Stimulated activated memory B cell treated with anti-CD40 and anti-IgM and Interleukin-4, amounts not matched to agents 10 μg/mL and 1 μg/mL and 100 μg/mL, for 72 hours (primary cell): ENCODE results near the gene GAS2L2.

Source experiments
- ATAC-seq: fragments of 150-1000 bp; cut with Tn5 transposase; 2 replicates; pipeline ENCODE4 v1.10.0; 2021
- H3K27ac Mint-ChIP-seq: one replicate; pipeline ENCODE4 v1.8.0; 2022; ENCODE audit warnings: mild to moderate bottlenecking, mixed read lengths
- H3K27me3 Mint-ChIP-seq: one replicate; pipeline ENCODE4 v1.8.0; 2022; ENCODE audit warnings: mixed read lengths
- H3K36me3 Mint-ChIP-seq: one replicate; pipeline ENCODE4 v1.8.0; 2022; ENCODE audit warnings: mixed read lengths
- H3K4me1 Mint-ChIP-seq: one replicate; pipeline ENCODE4 v1.8.0; 2022; ENCODE audit warnings: mixed read lengths
- H3K4me3 Mint-ChIP-seq: one replicate; pipeline ENCODE4 v1.8.0; 2022; ENCODE audit warnings: mild to moderate bottlenecking, moderate library complexity, mixed read lengths
- H3K9me3 Mint-ChIP-seq: one replicate; pipeline ENCODE4 v1.8.0; 2022; ENCODE audit warnings: mixed read lengths

GAS2L2 gene

GRCh38 chr17:35780950-35781349 is 27.9 kb upstream of the GAS2L2 start:
- Mint-ChIP-seq H3K27me3 (peaks cover 33% of the 10 kb centered on the region), H3K27ac (no peak overlapping the region), H3K9me3 (no peaks in the 10 kb centered on the region), H3K4me3 (no peak overlapping the region), H3K4me1 (no peaks in the 10 kb centered on the region), H3K36me3 (no peaks in the 10 kb centered on the region)
- ATAC-seq, result no peak

- Mint-ChIP-seq H3K27me3 (peaks cover 55% of the 10 kb centered on the region), H3K4me3 (no peak overlapping the region), H3K9me3 (no peaks in the 10 kb centered on the region), H3K27ac (no peak overlapping the region), H3K4me1 (no peaks in the 10 kb centered on the region), H3K36me3 (no peaks in the 10 kb centered on the region)
- no peak for ATAC-seq
Observed at GRCh38 chr17:35778641-35779196, 25.7 kb upstream of the GAS2L2 start.

GRCh38 chr17:35775583-35775982 is 22.5 kb upstream of the GAS2L2 start:
- Mint-ChIP-seq H3K27me3 (peaks cover 57% of the 10 kb centered on the region), H3K36me3 (no peaks in the 10 kb centered on the region), H3K4me1 (no peaks in the 10 kb centered on the region), H3K4me3 (no peak overlapping the region), H3K27ac (no peak overlapping the region), H3K9me3 (no peaks in the 10 kb centered on the region)
- no peak for ATAC-seq

- Mint-ChIP-seq H3K27ac (no peak overlapping the region), H3K9me3 (no peaks in the 10 kb centered on the region), H3K4me1 (no peaks in the 10 kb centered on the region), H3K36me3 (no peaks in the 10 kb centered on the region), H3K4me3 (no peak overlapping the region), H3K27me3 (peaks cover 56% of the 10 kb centered on the region)
- no peak for ATAC-seq
Observed at GRCh38 chr17:35775039-35775438, 22.0 kb upstream of the GAS2L2 start.

- Mint-ChIP-seq H3K27me3 (peaks cover 59% of the 10 kb centered on the region), H3K27ac (no peak overlapping the region), H3K4me3 (no peak overlapping the region), H3K4me1 (no peaks in the 10 kb centered on the region), H3K9me3 (no peaks in the 10 kb centered on the region), H3K36me3 (no peaks in the 10 kb centered on the region)
- ATAC-seq, result no peak
Observed at GRCh38 chr17:35774499-35774898, 21.5 kb upstream of the GAS2L2 start.

- Mint-ChIP-seq H3K4me1 (no peaks in the 10 kb centered on the region), H3K4me3 (no peak overlapping the region), H3K36me3 (no peaks in the 10 kb centered on the region), H3K27me3 (peaks cover 61% of the 10 kb centered on the region), H3K27ac (no peak overlapping the region), H3K9me3 (no peaks in the 10 kb centered on the region)
- no peak for ATAC-seq
Observed at GRCh38 chr17:35773679-35774425, 20.8 kb upstream of the GAS2L2 start.

- no peaks in the 10 kb centered on the region for H3K9me3 Mint-ChIP-seq
- H3K27me3 Mint-ChIP-seq, result peaks cover 57% of the 10 kb centered on the region
- no peaks in the 10 kb centered on the region for H3K36me3 Mint-ChIP-seq
- H3K27ac Mint-ChIP-seq, result no peak overlapping the region
- no peaks in the 10 kb centered on the region for H3K4me1 Mint-ChIP-seq
- H3K4me3 Mint-ChIP-seq, result no peak overlapping the region
- ATAC-seq, result peak; percentile 5
Observed at GRCh38 chr17:35773129-35773528, 20.1 kb upstream of the GAS2L2 start.

- Mint-ChIP-seq H3K36me3 (no peaks in the 10 kb centered on the region), H3K4me1 (peaks cover 2% of the 10 kb centered on the region), H3K27ac (no peak overlapping the region), H3K4me3 (no peak overlapping the region), H3K27me3 (peaks cover 43% of the 10 kb centered on the region), H3K9me3 (no peaks in the 10 kb centered on the region)
- no peak for ATAC-seq
Observed at GRCh38 chr17:35769895-35770486, 17.0 kb upstream of the GAS2L2 start.

- ATAC-seq, result no peak
- no peaks in the 10 kb centered on the region for H3K36me3 Mint-ChIP-seq
- peaks cover 9% of the 10 kb centered on the region for H3K4me1 Mint-ChIP-seq
- no peak overlapping the region for H3K27ac Mint-ChIP-seq
- peaks cover 31% of the 10 kb centered on the region for H3K27me3 Mint-ChIP-seq
- no peak overlapping the region for H3K4me3 Mint-ChIP-seq
- no peaks in the 10 kb centered on the region for H3K9me3 Mint-ChIP-seq
Observed at GRCh38 chr17:35768797-35769196, 15.8 kb upstream of the GAS2L2 start.

GRCh38 chr17:35766903-35767510 is 14.0 kb upstream of the GAS2L2 start:
- no peak for ATAC-seq
- peaks cover 13% of the 10 kb centered on the region for H3K27me3 Mint-ChIP-seq
- peaks cover 9% of the 10 kb centered on the region for H3K4me1 Mint-ChIP-seq
- no peaks in the 10 kb centered on the region for H3K9me3 Mint-ChIP-seq
- no peak overlapping the region for H3K27ac Mint-ChIP-seq
- no peak overlapping the region for H3K4me3 Mint-ChIP-seq
- no peaks in the 10 kb centered on the region for H3K36me3 Mint-ChIP-seq

GRCh38 chr17:35766489-35766877 is 13.4 kb upstream of the GAS2L2 start:
- Mint-ChIP-seq H3K4me3 (no peak overlapping the region), H3K4me1 (peaks cover 9% of the 10 kb centered on the region), H3K9me3 (no peaks in the 10 kb centered on the region), H3K27ac (no peak overlapping the region), H3K27me3 (peaks cover 10% of the 10 kb centered on the region), H3K36me3 (no peaks in the 10 kb centered on the region)
- ATAC-seq, result no peak

- Mint-ChIP-seq H3K36me3 (no peaks in the 10 kb centered on the region), H3K27me3 (peaks cover 10% of the 10 kb centered on the region), H3K4me1 (peaks cover 9% of the 10 kb centered on the region), H3K27ac (no peak overlapping the region), H3K9me3 (no peaks in the 10 kb centered on the region), H3K4me3 (no peak overlapping the region)
- ATAC-seq, result no peak
Observed at GRCh38 chr17:35765756-35766488, 12.9 kb upstream of the GAS2L2 start.

GRCh38 chr17:35765086-35765710 is 12.2 kb upstream of the GAS2L2 start:
- H3K27ac Mint-ChIP-seq, result peak overlapping the region; percentile 61
- H3K4me3 Mint-ChIP-seq, result peak overlapping the region; percentile 94
- H3K9me3 Mint-ChIP-seq, result no peaks in the 10 kb centered on the region
- no peak for ATAC-seq
- peaks cover 9% of the 10 kb centered on the region for H3K4me1 Mint-ChIP-seq
- H3K36me3 Mint-ChIP-seq, result no peaks in the 10 kb centered on the region
- peaks cover 10% of the 10 kb centered on the region for H3K27me3 Mint-ChIP-seq

GRCh38 chr17:35764123-35764991 is 11.3 kb upstream of the GAS2L2 start:
- ATAC-seq, result peak; percentile 96
- Mint-ChIP-seq H3K4me1 (peaks cover 9% of the 10 kb centered on the region), H3K27me3 (peaks cover 4% of the 10 kb centered on the region), H3K9me3 (no peaks in the 10 kb centered on the region), H3K27ac (peak overlapping the region; percentile 61), H3K4me3 (peak overlapping the region; percentile 94), H3K36me3 (no peaks in the 10 kb centered on the region)
